Inflammatory macrophage treated with lipopolysaccharide for 4 hours (primary cell): Measurements from ENCODE around the gene DVL2.
"Not testable (repeated sequence)": the region's sequence is repeated elsewhere in the genome, so short reads cannot be mapped to it uniquely, and the experiment has no call there.

Experiments
- DNase-seq: peaks from one replicate; pipeline ENCODE4 v3.0.0-alpha.2; 2020

DVL2 gene

DNA sequence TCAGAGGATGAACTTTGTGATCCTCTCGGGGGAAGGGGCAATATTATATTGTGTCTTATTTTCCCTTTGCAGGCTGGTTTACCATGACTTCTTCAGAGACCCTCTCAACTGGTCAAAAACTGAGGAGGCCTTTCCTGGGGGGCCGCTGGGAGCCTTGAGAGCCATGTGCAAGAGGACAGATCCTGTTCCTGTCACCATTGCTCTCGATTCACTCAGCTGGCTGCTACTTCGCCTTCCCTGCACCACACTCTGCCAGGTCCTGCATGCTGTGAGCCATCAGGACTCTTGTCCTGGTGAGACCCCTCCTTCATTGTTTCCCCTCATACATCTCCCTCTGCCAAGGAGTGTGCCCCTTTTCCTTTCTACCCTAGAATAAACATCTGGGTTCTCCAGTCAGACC lies 20.2 kb upstream of the DVL2 start:
- DNase-seq: no peak

DNA sequence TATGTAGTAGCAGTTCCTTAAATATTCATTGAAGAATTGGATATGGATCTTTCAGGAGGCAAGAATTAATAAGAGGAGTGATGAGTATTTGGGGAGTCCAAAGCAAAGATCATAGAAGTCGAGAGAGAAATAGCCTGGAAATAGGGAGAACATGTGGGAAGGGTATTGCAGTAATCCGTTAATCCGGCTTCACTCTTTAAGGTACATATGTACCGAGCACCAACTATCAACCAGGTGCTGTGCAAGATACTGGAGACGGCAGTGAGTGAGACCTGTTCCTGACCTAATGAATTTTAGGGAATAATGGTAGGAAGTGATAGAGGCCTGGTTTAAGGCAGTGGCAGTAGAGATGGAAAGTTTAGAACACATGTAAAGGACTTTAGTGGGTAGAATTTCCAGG lies 18.8 kb upstream of the DVL2 start:
- DNase-seq: no peak

DNA sequence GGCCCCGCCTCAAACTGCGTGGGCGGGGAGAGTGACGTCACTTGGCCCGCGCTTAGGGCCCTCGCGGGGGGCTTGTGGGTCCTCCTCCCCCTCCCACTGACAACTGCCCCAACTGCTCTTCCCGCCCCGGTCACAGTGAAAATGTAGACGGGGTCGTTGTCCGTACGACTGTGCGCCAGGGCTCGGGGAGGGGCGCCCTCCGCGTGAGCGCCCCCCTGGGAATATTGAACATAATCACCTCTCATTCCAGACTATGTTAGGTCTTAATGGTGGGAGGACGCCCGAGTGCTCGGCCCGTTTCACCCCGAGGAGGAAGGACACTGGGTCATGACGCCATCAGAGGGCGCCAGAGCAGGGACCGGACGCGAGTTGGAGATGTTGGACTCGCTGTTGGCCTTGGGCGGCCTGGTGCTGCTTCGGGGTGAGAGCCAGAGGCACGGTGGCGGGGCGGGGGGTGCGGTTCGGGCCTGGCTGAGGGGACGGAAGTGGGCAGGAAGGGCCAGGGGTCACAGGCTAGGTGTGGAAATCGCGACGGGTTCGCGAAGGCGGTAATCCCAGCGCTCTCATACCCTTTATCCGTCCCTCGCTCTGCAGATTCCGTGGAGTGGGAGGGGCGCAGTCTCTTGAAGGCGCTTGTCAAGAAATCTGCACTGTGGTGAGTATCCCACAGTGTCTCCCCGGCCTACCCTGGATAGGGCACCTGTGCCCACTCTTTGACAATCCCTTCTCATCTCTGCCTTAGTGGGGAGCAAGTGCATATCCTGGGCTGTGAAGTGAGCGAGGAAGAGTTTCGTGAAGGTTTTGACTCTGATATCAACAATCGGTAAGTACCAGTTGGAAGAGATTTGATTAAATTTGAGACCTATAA lies 18.1 kb upstream of the DVL2 start, which contains the start of gene ELP5:
Gene ELP5, plus strand, starts transcription at position 40 of the 868 bp plus-strand sequence. Its CDS starts 336 bp downstream, at position 376.
- peak; percentile 92 for DNase-seq

DNA sequence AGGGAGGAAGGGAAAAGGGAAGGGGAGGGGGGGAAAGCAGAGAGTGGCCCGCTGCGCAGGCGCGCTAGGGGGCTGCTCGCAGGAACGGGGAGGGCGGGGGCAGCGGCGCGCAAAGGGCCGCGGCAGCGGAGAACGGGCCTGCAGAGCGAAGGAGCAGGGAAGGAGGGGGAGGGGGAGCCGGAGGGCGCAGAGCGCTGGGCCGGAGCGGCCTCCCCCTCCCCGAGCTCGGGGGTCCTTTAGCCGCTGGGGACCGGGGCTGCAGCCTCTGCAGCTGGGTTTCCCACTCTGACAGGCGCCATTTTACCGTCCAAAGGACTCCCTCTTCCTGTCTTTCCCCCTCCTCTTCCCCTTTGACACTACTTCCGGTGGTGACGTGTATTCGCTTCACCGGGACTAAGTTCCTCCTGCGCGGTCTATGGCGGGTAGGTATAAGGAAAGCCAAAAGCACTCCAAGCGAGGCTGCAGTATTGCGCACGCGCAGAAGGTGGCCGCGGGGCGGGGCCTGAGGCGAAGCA lies 17.4 kb upstream of the DVL2 start, which contains the start of gene CTDNEP1:
Gene CTDNEP1, minus strand, starts transcription at position 74 of the 515 bp plus-strand sequence. CDS start 438 bp downstream, outside the sequence.
- peak; percentile 100 for DNase-seq

DNA sequence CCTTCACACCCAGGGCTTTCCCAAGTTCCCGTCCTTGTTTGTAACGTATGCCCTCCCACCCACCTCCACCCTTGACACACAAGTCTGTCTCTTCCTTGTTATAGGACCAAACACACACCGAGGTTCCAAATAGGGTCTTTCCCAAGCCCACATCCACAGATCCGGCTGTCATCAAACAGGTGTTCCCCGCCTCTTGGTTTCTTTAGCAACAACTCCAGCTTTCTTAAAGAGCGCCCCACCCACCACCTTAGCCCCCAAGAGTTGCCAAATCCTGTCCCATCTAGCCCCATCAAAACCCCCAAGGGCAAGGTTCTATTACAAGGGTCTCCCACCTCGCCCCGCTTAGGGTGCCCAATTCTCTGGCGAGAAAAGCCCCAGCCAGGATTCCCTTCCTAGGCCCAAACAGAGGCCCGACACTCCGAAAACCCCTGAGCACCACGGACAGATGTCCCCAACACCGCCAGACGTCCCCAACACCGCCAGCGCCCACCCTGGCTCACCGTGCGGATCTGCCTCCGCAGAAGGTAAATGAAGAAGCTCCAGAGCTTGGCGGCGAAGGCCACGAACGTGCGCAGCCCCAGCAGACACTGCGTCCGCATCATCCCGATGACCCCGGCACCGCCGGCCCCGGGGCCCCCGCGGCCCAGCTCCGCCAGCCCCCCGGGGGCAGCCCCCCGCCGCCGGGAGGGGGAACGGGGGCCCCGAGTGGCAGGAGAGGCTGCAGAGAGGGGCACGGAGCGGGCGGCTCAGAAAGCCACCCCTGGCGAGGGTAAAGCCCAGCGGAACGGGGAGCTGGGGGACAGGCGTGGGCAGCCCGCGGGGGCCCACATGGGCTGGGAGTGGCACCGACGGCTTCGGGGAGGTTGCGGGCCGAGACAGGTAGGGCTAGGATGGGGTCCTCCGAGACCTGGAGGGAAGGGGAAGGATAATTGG lies 16.6 kb upstream of the DVL2 start:
- DNase-seq: peak; percentile 41

DNA sequence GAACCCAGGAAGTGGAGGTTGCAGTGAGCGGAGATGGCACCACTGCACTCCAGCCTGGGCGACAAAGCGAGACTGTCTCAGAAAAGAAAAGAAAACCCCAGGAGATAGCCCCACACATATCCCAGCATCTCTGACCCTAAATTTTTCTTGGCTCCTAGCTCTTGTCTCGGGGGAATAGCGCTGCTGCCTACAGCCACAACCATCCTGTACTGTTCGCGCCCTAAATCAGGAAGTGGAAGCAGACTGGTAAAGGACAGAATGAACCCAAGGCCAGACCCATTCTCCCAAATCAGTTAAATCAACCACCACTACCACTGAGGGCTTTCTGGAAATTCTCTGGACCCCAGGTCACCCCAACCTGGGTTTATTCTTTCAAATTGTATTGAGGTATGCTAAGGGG lies 15.5 kb upstream of the DVL2 start:
- peak; percentile 28 for DNase-seq

DNA sequence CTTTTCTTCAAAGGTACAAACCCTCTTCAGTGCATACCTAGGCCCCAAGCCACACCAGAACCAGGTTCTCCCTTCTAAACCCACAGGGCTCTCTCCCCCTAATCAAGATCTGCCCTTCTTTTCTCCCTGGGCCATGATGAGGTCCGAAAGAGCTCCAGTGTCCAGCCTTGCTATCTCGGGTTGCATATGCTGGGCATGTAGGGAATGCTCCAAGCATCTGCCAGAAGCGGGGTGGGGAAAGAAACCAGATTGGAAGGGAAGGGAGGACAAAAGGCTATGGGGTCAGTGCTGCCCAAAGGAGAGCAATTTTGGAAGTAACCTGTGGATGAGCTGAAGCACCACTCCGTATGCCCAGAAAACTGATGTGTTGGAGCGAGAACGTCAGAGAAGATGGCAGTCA lies 14.9 kb upstream of the DVL2 start:
- no peak for DNase-seq

DNA sequence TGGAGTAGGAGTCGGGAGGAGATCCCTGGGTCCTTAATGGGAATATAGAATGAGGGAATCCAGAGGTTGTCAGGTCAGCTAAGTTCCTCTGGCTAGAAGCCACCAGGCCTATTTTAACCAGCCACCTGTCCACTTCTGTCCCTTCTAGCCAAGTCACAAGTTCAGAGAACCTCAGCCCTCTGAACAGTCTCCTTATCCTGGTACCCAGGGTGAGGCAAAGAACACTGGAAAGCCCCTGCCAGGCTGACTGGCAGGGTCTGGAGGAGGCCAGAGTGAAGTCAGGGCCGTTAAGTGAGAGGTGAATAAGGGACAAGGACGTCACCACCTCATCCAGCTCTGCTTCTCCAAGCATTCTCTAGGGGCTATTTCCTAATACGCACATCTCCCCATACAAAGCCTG lies 14.5 kb upstream of the DVL2 start:
- DNase-seq: no peak

DNA sequence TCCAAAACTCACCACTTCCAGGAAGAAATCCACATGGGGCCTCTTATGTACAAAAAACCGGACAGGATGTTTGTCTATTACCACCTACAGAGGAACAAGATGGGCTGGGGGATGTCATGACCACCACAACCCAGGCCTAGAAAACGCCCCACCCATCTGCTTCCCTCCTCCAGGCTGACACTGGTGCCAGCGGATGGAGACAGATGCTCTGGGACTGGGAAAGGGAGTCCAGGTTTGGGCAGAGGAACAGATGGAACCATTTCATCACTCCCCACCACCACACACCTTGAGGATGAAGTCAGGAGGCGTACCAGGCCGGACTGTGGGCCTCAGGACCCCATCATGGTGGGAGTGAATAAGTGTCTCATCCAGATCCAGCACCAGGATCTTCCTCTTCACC lies 12.5 kb upstream of the DVL2 start:
- no peak for DNase-seq

DNA sequence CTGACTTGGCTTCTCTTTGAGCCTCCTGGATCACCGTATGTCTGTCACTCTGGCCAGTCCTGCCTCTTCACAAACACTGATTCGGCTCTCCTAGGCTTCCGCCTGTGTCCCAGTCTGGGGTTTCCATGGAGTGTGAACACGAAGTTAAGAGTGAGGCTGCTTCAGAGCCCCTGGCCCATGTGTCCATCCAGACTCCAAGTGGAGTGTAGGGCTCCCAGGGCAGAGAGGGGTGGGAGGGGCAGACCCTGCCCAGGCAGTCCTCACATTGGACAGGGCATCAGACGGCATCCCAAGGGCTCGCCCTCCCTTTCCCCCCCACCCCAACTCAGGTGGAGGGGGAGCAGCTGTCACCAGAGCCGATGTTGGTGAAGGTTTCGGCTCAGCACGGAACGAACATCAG lies 9.5 kb upstream of the DVL2 start:
- not testable (repeated sequence) for DNase-seq

DNA sequence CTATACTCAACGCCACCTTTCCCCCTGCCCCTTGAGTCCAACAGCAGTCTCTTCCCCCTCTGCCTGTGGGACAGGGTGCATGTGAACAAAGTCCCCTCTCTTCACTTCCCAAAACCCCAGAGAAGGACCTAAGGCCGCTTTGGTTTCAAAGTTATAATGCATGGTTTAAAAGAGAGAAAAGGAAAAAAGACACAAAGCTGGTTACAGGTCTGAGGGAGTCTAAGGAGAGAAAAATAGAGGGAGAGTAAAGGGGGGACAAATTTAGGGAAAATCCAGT lies 9.1 kb upstream of the DVL2 start:
- no peak for DNase-seq

DNA sequence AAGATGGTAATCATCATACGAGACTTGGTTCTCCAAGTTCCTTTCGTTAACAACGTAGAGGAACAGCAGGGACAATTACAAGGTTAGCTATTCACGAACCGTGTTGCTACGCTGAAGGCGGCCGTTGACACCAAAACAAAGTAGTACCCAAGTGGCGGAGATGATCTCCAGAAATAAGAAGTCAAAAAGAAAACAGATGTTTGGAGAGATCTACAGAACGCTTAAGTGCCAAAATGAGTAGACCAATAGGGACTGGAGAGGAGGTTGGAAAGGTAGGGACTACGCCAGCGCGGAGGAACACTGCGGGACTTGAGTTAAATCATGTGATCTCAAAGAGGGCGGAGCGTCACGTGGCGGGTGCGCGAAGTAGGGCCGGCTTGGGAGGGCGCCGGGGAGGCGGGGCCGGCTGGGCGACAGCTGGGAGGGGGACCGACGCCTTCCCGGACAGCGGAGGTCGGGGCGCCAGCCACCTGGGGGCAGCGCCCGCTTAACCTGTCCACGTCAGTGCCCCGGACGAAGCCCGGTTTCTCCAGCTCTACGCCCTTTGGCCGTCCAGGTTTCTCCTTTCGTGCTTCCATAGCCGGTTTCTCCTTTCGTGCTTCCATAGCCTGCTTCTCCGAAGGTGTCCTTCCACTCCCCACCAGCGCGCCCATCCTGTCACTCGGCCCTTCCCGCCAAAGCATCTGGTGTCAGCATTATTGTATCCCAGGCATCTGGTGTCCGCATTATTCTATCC lies 8.6 kb upstream of the DVL2 start:
- peak; percentile 94 for DNase-seq

DNA sequence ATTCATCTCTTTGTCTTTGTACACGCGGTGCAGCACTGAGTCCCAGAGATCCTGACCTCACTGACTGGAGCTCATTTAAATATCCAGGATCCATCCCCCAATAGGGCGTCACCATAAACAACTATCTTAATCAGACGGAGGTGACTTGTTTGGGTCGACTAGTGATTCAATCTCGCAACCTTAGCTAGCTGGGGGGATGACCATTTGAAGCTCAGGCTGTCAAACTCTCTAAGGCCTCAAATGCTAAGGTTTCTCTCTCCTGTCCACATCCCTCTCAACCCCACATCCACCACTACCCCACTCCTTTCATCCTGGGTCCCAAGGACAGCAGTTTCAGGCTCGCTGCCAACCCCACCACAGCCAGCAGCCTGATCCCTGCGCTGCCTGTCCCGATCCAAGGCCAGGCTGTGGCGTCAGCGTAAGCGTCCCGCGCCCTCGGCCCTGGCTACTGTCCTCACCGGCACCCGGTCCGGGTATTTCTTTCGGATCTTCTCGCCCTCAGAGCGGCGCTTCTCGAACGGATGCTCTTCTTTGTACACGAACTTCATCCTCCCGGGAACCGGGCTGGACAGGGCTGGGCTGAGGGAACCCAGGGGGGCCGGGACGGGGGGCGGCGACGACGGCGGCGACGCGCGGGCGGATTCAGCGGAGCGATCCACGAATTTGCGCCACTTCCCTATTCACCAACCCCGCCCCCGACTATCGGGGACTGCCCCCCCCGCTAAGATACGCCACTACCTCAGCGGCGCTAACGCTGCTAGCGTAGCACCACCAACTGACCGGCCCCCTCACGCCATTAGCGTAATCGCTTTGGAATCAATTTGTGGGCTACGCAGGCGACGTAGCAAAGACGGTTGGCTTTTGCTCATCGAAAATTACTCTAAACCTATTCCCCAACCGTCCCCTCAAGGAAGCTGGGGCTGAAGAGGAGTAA lies 7.7 kb upstream of the DVL2 start, which contains the start of gene GABARAP:
Gene GABARAP, minus strand, starts transcription at position 667 of the 934 bp plus-strand sequence. Its CDS starts 119 bp downstream, at position 548.
- DNase-seq: peak; percentile 92

DNA sequence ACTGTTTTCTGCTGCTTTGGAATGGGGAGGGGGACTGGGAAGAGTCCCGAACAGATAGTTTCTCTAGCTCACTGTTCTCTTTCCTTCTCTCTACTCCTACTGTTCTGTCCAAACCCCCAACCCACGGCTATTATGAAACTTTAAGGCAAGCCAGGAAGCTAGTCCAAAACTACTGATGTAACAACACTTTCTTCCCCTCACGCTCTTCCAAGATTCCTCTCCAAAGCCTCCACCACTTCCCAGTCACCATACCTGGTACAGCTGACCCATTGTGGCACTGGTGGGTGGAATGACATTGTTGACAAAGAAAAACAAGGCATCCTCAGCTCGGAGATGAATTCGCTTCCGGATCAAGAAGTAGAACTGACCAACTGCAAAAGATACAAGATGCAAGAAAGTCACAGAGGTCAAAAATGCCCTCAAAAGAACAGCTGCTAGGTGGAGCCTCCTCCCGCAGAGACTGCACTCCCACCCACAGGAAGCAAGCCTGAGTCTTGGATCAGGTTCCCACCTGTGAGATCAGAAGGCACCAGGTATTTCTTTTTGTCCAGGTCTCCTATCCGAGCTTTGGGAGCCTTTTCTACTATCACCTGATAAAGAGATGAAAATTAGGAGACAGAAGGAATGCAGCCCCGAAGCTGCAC lies 6.9 kb upstream of the DVL2 start:
- DNase-seq: peak; percentile 31

DNA sequence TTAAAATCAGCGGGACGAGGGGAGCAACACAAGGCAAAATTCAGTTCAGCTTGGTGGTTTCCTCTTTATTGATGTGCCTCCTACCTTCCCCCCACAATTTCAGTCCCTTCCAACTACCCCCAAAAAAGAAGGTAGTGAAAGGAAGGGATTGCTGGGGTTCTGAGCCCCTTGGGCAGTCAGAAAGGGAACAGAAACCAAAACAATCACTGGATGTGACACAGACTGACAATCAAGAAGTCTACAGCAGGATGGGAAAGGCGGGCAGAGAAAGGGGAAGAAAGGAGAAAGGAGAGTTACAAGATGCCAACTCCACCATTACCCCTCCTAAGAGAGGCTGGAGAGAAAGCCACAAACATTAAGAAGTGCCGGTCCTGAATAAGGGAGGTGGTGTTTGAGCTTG lies 6.1 kb upstream of the DVL2 start:
- DNase-seq: peak; percentile 86

DNA sequence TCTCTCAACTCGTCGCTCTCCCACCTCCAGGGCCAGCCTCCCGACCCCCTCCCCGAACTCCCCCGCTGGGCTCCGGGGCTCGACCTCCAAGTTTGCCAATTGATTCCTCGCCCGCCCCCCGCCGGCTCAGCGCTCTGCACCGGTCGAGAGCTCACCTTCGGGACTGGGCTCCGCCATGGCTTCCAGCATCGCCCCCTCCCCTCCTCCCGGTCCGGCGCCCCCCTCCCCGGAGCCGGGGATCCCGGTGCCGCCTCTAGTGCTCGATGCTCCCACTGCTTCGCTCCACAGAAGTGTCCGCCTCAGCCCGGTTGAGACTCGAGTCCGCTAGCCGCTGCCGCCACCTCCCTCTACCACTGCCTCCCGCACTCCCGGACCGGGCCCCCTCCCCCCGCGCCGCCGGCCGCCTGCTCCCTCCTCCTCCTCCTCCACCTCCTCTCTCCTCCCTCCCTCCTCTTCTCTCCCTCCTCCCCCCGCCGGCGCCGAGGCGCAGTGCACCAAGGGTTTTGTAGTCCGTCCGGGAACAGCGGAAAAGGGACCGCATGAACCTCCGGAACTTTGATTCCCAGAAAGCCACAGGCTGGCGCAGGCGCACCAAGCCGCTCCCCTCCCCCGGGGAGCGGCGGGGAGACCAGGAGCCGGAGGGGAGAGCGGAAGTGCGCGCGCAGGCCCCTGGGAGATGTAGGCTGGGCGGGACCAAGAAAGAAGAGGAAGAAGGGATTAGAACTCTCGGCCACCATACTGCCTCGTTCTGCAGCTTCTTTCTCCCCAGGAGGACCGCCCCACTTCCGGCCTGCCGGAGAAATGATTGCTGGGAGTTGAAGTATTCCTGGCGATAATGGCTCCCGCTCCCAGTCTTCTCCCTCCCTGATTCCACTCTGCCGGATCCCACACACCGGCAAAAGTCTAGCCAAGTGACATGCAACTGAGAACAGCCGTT lies 5.0 kb upstream of the DVL2 start, which contains the start of gene PHF23:
Gene PHF23, minus strand, starts transcription at position 367 of the 937 bp plus-strand sequence. Its CDS starts 178 bp downstream, at position 189.
- DNase-seq: peak; percentile 99

DNA sequence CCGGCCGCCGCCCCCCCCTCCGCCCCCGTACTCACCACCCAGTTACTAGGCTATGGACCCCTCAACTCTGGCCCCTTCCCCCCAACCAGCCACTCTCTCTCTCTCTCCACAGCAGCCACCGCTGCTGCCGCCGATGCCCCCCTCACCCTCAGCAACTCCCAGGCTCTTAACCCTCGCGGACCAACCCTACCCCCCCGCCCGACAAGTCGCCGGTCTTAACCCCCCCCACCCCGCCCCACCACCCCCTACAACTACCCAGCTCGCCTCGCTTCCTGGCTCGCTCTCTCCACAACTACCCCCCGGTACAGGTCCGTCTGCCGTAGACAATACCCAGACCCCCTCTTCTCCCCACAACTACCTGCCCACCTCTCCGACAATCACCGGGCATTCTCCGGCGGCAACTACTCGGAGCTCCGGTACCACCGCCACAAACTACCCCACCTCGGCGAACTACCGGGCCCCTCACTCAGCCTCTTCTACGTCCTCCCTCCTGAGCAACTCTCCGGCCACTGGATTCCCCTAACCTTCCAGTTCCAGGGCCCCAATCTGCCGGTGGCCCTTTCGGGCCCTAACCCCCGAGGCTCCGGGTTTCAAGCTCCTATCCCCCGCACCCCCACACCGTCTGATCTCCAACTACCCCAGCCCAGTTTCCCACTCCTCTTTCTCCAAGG lies 4.2 kb upstream of the DVL2 start:
- no peak for DNase-seq

DNA sequence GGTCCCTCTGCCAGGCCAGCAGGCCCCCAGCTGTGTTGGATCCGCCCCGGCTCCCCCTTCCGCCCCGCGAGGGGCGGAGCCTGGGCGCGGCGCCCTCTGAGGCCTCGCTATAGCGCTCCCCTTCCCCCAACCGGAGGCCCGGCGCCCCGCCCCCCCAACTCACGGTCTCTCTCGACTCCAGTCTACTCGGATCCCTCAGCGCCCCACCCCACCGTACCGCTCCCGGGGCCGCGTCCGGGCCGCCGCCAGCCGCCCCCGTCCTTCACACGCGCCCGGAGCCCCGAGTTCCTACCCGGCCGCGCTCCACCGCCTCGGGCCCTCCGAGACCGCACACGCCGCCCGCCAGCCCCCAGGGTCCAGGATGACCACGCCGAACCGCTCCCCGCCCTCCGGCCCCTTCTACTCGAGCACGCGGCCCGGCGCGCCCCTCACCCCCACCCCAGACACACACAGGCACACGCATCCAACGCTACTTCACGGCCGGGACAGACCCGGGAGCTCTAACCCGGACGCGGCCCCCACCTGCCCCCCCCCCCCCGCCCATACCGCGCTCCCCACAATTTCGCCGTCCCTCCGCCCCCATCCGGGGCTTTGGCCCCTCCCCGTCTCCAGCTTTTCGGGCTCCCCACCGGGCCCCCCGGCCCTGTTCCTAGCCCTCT lies 3.6 kb upstream of the DVL2 start:
- peak; percentile 66 for DNase-seq
